ENCODE results near the gene EVPL. TPM values are rescaled to one million over a fixed set of nuclear protein-coding genes. Genes with fewer than 3 reads are reported as not detected.

Gene EVPL
- total and polyA plus RNA-seq, 2 donors (not counting 3 experiments of a cell fraction or from before 2014, with no cell fraction given), result not detected

DNA sequence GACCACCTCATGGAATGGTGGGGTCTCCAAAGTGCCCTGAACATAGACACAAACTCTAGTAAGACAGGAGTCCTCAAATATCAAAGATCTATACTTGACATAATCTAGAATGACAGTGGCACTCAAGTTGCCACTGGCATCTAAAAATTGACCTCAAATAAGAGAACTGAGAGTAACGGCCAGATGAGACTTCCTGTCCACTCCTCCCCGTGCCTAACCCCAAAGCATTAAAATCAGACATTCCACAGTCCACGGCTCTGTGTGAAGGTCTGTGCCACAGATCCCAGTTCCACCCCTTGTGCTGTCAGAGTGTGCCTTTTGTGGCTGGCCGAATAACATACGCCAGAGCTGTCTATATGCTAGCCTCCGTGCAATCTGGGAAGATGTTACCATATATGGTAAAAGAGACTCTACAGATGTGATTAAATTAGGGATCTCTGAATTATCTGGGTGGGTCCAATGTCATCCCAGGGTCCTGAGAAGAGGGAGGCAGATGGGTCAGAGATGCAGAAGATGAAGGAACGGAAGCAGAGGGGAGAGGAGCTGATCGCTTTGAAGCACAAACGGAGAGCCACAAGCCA lies 21.0 kb upstream of the EVPL start:
- BruUV-seq (replicated peaks), result no TSS peak
- H3K27ac ChIP-seq (ENCODE audit: insufficient read depth, low read depth, low read length), result no peak overlapping the region
- H3K9ac ChIP-seq (replicated peaks; ENCODE audit: extremely low read depth, insufficient read depth, low read length), result no peak overlapping the region
- no peak overlapping the region for H3K4me2 ChIP-seq (ENCODE audit: insufficient read depth, low read length)
- no peaks in the 10 kb centered on the region for H3K27me3 ChIP-seq (ENCODE audit: control insufficient read depth in 2 of 2, insufficient read depth in 2 of 2, low read length in 2 of 2)
- TF ChIP-seq POLR2AphosphoS5 (IDR thresholded peaks at IDR 0.05; ENCODE audit: insufficient read depth, low read depth, low read length), result no peak
- TF ChIP-seq, protein P1, sequence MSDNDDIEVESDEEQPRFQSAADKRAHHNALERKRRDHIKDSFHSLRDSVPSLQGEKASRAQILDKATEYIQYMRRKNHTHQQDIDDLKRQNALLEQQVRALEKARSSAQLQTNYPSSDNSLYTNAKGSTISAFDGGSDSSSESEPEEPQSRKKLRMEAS (IDR thresholded peaks at IDR 0.05; ENCODE audit: insufficient read depth, insufficient read length), result no peak
- TF ChIP-seq GATA2 (IDR thresholded peaks at IDR 0.05; ENCODE audit: insufficient read depth, insufficient read length, low read depth, low read length), result no peak
- TF ChIP-seq FOS (IDR thresholded peaks at IDR 0.05; ENCODE audit: borderline replicate concordance, insufficient read depth, low read length), result no peak
- TF ChIP-seq, protein P2, sequence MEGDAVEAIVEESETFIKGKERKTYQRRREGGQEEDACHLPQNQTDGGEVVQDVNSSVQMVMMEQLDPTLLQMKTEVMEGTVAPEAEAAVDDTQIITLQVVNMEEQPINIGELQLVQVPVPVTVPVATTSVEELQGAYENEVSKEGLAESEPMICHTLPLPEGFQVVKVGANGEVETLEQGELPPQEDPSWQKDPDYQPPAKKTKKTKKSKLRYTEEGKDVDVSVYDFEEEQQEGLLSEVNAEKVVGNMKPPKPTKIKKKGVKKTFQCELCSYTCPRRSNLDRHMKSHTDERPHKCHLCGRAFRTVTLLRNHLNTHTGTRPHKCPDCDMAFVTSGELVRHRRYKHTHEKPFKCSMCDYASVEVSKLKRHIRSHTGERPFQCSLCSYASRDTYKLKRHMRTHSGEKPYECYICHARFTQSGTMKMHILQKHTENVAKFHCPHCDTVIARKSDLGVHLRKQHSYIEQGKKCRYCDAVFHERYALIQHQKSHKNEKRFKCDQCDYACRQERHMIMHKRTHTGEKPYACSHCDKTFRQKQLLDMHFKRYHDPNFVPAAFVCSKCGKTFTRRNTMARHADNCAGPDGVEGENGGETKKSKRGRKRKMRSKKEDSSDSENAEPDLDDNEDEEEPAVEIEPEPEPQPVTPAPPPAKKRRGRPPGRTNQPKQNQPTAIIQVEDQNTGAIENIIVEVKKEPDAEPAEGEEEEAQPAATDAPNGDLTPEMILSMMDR (IDR thresholded peaks at IDR 0.05; ENCODE audit: extremely low read depth in 1 of 2, insufficient read depth in 1 of 2, low read depth in 1 of 2, low read length in 2 of 2), result no peak
- no peak for TF ChIP-seq POLR2A (IDR thresholded peaks at IDR 0.05; ENCODE audit: low read depth, low read length)
- no peak for TF ChIP-seq MYC (IDR thresholded peaks at IDR 0.05; ENCODE audit: low read depth, low read length)
- TF ChIP-seq EZH2 (IDR thresholded peaks at IDR 0.05; ENCODE audit: borderline replicate concordance, low read depth, low read length, severe bottlenecking), result no peak
- TF ChIP-seq JUN (IDR thresholded peaks at IDR 0.05; ENCODE audit: borderline replicate concordance, insufficient read depth, insufficient read length, low read depth), result no peak
- H3K36me3 ChIP-seq (ENCODE audit: control insufficient read depth in 2 of 2, extremely low read depth in 1 of 2, insufficient read depth in 2 of 2, low read length in 2 of 2), result peaks cover 18 to 46% of the 10 kb centered on the region in 2 experiments
- ChIA-PET CTCF (interaction anchor here (1.3 to 1.7 kb wide), 2 partner anchors 15 to 34 kb away, joined by 3 to 4 read pairs; no protein-coding TSS in a partner anchor), POLR2A (no interaction called here)
- no peaks in the 10 kb centered on the region for H4K20me1 ChIP-seq (replicated peaks; ENCODE audit: control insufficient read depth, extremely low read depth, insufficient read depth, low read length)
- dilution Hi-C loops (cut with MboI; ENCODE audit: extremely low pct_ligation_motif_present, low sequenced_read_pairs), result no loop called here
- no peak overlapping the region for H2AFZ ChIP-seq (ENCODE audit: low read depth, low read length)
- H3K9me3 ChIP-seq (replicated peaks; ENCODE audit: control insufficient read depth, insufficient read depth, low read length), result no peaks in the 10 kb centered on the region
- H3K4me3 ChIP-seq (replicated peaks in 1 of 3; ENCODE audit: insufficient read depth in 1 of 3, low read depth in 1 of 3, low read length in 3 of 3), result no peak overlapping the region
- H3K79me2 ChIP-seq (ENCODE audit: control insufficient read depth, insufficient read depth, low read length), result peaks cover 17% of the 10 kb centered on the region
- H3K9me1 ChIP-seq (replicated peaks; ENCODE audit: control insufficient read depth, extremely low read depth, insufficient read depth, low read length), result no peaks in the 10 kb centered on the region
- peaks cover 1% of the 10 kb centered on the region for H3K4me1 ChIP-seq (ENCODE audit: control insufficient read depth, extremely low read depth, insufficient read depth, low read length)
- DNase-seq (ENCODE audit: low read depth, low spot score) (no peak), FAIRE-seq (no peak)
- intact Hi-C loops (cut with micrococcal nuclease), result no loop called here
